Head of caudate nucleus (tissue), 42 donors: ENCODE measurements around the gene RCCD1.

Experiments
- DNase-seq, 42 donors: peaks; one replicate each; pipeline versions ENCODE4 v3.0.0 to v3.0.0-alpha.2; 2020 to 2021; ENCODE audit warnings: mixed read lengths in 7 of 42
- intact Hi-C: fragments of 100-400 bp; cut with DNase I; formaldehyde crosslinking; loops from one replicate; pipeline ENCODE4 v1.15.0; 2022

The RCCD1 gene

DNA sequence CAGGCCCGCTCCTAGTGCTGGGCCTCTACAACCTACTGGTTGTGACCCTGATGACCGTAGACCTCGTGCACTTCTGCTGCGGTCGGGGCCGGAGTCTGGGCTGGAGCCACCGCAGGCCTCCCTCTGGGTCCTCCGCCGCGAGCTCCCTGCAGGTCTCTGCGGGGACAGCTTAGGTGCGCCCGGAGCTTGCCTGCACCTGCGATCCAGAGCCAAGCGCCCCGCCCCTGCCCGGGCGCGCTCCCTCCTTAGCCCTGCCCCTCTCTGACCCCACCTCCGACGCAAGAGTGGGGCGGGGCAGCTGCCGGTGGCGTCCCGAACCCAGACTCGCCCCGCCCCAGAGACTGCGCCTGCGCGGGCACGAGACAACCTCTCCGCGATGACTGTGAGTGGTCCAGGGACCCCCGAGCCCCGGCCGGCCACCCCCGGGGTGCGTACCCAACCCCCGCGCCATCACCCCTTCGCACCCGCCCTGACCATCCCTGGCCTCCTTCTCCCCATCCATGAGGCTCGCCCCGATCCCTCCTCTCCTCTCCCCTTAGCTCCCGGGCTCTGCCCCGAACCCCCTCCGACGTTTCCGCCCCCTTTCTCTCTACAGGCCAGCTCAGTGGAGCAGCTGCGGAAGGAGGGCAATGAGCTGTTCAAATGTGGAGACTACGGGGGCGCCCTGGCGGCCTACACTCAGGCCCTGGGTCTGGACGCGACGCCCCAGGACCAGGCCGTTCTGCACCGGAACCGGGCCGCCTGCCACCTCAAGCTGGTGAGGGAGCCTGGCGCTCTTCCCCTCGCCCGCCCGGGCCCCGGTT is 19.5 kb upstream of the RCCD1 start, which contains the start of gene UNC45A:
Gene UNC45A (plus strand): TSS at position 337 of the 803 bp plus-strand sequence. CDS start 40 bp downstream, at position 377.
- DNase-seq, result peak; percentile 83 to 98 (median 95)
- intact Hi-C loops, result loop anchor here (5.0 kb wide), 1 partner anchor 288 kb away; no protein-coding TSS in a partner anchor

DNA sequence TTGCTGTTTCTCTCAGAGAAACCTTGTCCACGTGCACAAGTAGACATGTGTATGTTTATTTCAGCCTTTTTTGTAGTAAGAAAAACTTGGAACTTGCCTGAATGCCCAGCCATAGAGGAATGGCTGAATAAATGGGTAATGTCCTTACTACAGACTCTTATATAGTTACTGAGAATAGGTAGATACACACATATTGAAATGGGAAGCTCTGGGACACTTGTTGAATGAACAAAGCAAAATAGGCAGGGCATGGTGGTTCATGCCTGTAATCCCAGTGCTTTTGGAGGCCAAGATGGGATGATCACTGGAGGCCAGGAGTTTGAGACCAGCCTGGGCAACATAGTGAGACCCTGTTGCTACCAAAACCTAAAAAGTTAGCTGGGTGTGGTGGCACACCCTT is 17.9 kb upstream of the RCCD1 start:
- no peak for DNase-seq
- intact Hi-C loops, result no loop called here

DNA sequence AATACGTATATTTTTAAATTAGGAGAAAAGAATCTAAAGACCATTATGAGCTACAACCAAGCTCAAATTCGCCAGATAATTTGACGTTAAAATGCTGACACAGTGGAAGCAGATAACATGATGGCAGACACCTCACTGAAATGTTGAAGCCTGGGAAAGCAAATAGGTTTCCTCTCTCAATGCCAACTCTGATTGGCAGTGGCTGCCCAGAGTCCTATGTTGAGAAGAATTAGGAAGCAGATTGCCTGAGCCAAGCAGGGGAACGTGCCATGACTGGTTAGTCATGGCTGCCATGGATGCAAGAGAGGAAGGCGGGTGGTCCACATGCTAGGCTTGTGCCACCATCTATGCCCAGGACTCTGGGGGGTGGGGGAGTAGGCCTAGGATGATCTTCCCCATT is 16.4 kb upstream of the RCCD1 start:
- no peak for DNase-seq
- intact Hi-C loops, result no loop called here

- intact Hi-C loops, result no loop called here
- DNase-seq, result no peak
These were observed 14.9 kb upstream of the RCCD1 start for GRCh38 chr15:90939756-90940155.

- intact Hi-C loops, result no loop called here
- no peak for DNase-seq
These were observed 13.6 kb upstream of the RCCD1 start for GRCh38 chr15:90941038-90941437.

DNA sequence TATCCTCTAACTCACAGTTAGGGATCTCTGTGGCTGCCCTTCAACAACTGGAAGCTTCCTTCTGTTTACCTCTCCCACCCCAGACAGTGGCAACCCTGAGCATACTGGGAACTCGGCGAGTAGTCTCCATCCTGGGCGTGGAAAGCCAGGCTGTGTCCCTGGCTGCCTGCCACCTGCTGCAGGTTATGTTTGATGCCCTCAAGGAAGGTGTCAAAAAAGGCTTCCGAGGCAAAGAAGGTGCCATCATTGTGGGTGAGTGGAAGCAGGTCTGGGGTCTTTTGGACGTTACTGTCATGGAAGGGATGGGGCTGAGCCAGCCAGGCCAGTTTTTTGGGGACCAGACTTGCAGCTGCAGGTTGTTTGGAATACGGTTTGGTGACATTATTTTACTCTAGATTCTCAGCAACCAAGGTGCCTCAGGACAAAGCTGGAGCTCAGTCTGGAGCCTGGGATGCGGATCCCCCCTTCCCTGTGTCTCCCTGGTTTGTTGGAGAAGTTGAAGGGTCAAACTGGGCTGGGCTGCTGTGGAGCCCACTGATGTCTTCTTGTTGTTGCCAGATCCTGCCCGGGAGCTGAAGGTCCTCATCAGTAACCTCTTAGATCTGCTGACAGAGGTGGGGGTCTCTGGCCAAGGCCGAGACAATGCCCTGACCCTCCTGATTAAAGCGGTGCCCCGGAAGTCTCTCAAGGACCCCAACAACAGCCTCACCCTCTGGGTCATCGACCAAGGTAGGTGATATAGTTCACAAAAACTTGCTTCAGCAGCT is 12.1 kb upstream of the RCCD1 start:
- intact Hi-C loops, result no loop called here
- no peak for DNase-seq

GRCh38 chr15:90945091-90945490 is 9.6 kb upstream of the RCCD1 start:
- intact Hi-C loops, result no loop called here
- DNase-seq, result no peak

DNA sequence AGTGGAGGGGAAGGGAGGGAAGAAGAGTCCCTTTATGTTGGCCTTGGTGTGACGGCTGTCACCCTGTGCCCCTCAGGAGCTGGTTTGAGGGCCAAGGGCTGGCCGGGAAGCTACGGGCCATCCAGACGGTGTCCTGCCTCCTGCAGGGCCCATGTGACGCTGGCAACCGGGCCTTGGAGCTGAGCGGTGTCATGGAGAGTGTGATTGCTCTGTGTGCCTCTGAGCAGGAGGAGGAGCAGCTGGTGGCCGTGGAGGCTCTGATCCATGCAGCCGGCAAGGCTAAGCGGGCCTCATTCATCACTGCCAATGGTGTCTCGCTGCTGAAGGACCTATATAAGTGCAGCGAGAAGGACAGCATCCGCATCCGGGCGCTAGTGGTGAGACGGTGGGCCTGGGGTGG is 8.1 kb upstream of the RCCD1 start:
- DNase-seq, result no peak
- intact Hi-C loops, result no loop called here

DNA sequence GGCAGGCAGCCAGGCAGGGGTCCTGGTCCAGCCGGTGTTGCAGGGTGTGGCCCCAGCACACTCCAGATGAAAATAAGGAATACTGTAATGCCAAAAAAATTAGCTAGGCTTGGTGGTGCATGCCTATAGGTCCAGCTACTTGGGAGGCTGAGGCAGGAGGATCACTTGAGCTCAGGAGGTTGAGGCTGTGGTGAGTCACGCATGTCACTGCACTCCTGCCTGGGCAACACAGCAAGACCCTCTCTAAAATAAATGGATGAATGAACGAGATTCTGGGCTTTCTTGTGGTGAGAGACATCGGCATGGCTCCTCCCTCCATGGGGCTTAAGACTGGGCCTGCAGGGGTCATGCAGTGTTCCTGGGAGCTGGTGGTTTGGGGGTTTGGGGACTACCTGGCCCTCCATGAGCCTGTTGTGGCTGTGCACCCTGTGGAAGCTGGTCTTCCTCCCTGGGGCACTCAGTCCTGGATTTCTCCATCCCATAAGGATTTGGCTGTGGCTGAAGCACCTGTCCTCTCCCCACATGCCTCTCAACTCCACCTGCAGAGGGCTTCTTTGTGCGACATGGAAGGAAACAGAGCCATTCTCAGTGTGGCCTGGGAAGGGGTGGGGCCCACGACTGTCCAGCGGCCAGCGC is 7.6 kb upstream of the RCCD1 start:
- no peak for DNase-seq
- intact Hi-C loops, result no loop called here

DNA sequence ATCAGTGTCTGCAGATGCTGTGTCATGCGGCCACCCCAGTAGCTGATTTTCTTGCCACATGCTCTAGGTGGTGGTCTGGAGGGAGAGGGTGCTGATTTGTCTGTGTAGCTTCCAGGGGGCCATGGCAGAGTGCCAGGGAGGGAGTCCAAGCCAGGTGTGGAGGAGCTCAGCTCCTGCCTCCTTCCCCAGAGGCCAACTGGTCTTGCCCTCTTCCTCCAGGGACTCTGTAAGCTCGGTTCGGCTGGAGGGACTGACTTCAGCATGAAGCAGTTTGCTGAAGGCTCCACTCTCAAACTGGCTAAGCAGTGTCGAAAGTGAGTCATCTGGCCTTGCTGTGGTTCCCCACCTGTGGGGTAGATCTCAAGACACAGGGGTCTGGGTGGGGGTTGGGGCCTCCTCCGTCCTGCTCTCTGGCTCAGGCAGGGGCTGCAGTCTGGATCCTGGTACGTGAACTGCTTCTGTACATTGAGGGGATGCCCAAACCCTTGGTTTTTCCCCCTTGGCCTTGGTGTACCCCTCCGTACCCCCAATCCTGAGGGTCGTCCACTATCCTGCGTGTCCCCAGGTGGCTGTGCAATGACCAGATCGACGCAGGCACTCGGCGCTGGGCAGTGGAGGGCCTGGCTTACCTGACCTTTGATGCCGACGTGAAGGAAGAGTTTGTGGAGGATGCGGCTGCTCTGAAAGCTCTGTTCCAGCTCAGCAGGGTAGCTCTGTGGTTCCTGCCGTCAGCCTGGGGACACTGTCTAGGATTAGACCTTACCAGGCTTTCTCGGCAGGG is 6.9 kb upstream of the RCCD1 start:
- intact Hi-C loops, result no loop called here
- DNase-seq, result no peak

DNA sequence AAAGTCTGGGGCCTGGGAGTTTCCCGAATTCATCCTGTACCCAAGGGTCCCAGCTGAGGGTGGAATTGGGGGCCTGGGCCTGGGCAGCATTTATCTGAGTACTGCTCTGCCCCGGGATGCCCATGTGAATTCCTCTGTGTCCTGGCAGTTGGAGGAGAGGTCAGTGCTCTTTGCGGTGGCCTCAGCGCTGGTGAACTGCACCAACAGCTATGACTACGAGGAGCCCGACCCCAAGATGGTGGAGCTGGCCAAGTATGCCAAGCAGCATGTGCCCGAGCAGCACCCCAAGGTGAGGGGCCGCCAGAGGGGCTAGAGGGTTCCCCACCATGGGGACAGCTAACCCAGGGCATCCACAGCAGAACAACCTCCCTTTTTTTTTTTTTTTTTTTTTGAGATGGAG is 6.2 kb upstream of the RCCD1 start:
- DNase-seq, result no peak
- intact Hi-C loops, result no loop called here

GRCh38 chr15:90949979-90950675 is 4.6 kb upstream of the RCCD1 start:
- no peak for DNase-seq
- intact Hi-C loops, result loop anchor here (10.0 kb wide), 1 partner anchor 75 kb away; the partner anchor contains the start of gene VPS33B

DNA sequence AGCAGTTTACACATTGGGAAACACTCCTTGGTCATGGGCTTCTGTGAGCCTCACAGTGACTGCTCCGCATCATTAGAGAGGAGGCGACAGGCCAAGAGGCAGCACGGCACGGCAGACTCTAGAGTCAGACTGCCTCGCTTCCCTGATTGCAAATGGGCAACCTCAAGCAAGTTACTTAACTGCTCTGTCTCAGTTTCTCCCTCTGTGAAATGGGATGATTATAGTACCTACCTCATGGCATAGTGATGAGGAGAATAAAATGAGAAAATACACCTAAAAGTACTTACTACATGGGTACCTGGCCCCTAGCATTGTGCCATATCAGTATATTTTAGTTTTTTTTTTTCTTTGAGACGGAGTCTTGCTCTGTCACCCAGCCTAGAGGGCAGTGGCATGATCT is 4.0 kb upstream of the RCCD1 start:
- intact Hi-C loops, result loop anchor here (10.0 kb wide), 1 partner anchor 74 kb away; the partner anchor contains the start of gene VPS33B
- no peak for DNase-seq

DNA sequence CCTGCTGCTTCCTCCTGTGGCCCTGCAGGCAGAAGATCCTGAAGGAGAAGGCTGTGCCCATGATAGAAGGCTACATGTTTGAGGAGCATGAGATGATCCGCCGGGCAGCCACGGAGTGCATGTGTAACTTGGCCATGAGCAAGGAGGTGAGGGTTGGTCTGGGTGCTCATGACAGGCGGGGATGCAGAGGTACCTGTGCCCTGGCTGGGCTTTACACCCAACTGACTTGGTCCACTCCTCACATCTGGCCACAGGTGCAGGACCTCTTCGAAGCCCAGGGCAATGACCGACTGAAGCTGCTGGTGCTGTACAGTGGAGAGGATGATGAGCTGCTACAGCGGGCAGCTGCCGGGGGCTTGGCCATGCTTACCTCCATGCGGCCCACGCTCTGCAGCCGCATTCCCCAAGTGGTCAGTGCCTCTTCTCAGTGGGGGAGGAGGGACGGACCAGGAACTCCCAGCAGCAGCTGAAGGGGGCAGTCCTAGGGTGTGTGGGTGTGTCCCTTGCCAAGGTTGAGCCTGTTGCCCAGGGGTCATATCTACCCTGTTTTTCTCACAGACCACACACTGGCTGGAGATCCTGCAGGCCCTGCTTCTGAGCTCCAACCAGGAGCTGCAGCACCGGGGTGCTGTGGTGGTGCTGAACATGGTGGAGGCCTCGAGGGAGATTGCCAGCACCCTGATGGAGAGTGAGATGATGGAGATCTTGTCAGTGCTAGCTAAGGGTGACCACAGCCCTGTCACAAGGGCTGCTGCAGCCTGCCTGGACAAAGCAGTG is 1.6 kb upstream of the RCCD1 start:
- intact Hi-C loops, result loop anchor here (10.0 kb wide), 1 partner anchor 72 kb away; the partner anchor contains the start of gene VPS33B
- DNase-seq, result no peak

- no peak for DNase-seq
- intact Hi-C loops, result loop anchor here (10.0 kb wide), 1 partner anchor 71 kb away; the partner anchor contains the start of gene VPS33B
These were observed 555 bp upstream of the RCCD1 start for GRCh38 chr15:90953947-90954711.

DNA sequence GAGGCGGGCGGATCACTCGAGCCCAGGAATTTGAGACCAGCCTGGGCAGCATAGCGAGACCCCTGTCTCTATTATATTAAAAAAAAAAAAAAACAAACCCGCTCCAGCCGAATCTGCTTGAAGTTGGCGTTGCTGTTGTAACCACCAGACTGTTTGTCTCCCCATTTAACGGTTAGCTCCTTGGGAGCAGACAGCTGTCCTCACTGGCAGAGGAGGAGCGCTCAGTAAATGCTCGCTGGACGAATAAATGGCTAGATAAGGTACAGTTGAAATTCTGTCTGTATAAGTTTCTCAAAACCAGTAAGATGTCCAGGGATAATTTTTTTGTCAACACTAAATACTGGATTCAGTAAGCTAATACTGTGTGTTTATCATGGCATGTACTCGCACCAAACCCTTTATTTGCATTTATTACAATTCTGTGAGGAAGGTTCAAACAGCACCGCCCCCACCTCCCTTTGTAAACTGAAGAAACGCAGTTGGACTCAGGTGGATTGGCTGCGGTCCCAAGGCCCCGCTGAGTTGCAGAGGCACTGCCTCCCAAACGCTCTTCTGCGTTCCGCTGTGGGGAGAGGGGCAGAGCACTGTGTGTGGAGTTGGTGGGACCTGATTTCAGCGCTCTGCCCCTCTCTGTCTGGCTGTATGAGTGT is 1.1 kb downstream of the RCCD1 start:
- no peak for DNase-seq
- intact Hi-C loops, result loop anchor here (5.0 to 10.0 kb wide), 3 partner anchors 69 to 317 kb away; partner anchors contain the start of gene VPS33B
